HepG2 (cell line): ENCODE measurements around the gene KLF12. TPM values are rescaled to one million over a fixed set of nuclear protein-coding genes. Genes with fewer than 3 reads are reported as not detected.

ENCODE experiments used
- AGO2 ChIP-seq: fragments of 200-400 bp; formaldehyde crosslinking; optimal IDR thresholded peaks from 2 replicates; pipeline ENCODE3; 2017; ENCODE audit warnings: mild to moderate bottlenecking, low read depth, low read length, moderate library complexity
- CEBPG ChIP-seq: IDR thresholded peaks from 2 replicates; pipeline ENCODE4 v1.6.1; 2016
- DRAP1 ChIP-seq: IDR thresholded peaks from 2 replicates; pipeline ENCODE4 v1.6.1; 2016; ENCODE audit warnings: missing genetic modification reagents, missing compliant biosample characterization
- FOXM1 ChIP-seq: sonication (generic); formaldehyde crosslinking; IDR thresholded peaks from 2 replicates; pipeline ENCODE4 v1.5.0; 2020; ENCODE audit warnings: missing genetic modification reagents
- GFI1 ChIP-seq: sonication (generic); formaldehyde crosslinking; IDR thresholded peaks from 2 replicates; pipeline ENCODE4 v1.5.0; 2020; ENCODE audit warnings: missing genetic modification reagents, mild to moderate bottlenecking, borderline replicate concordance
- HIVEP1 ChIP-seq: sonication (generic); formaldehyde crosslinking; IDR thresholded peaks from 2 replicates; pipeline ENCODE4 v1.4.0; 2020; ENCODE audit warnings: mild to moderate bottlenecking, missing genetic modification reagents
- MIXL1 ChIP-seq: IDR thresholded peaks from 2 replicates; pipeline ENCODE4 v1.6.1; 2016
- POLR2A ChIP-seq, 2 experiments: IDR thresholded peaks; 2 replicates each; pipeline ENCODE4 v1.6.1; 2011; ENCODE audit warnings: low read depth in 2 of 2, low read length in 2 of 2, mild to moderate bottlenecking in 1 of 2, moderate library complexity in 1 of 2; ENCODE audit not compliant: insufficient read depth in 1 of 2
- RBFOX2 ChIP-seq: fragments of 200-400 bp; formaldehyde crosslinking; IDR thresholded peaks from 2 replicates; pipeline ENCODE4 v1.6.1; 2017; ENCODE audit warnings: low read depth, mild to moderate bottlenecking, low read length
- SYNCRIP ChIP-seq: fragments of 200-400 bp; formaldehyde crosslinking; IDR thresholded peaks from 2 replicates; pipeline ENCODE4 v1.6.1; 2018; ENCODE audit warnings: mild to moderate bottlenecking, low read depth, low read length; ENCODE audit not compliant: insufficient read depth
- TAF15 ChIP-seq: fragments of 200-400 bp; formaldehyde crosslinking; IDR thresholded peaks from one replicate; pipeline ENCODE4 v1.6.1; 2018; ENCODE audit warnings: mild to moderate bottlenecking, low read depth, low read length; ENCODE audit not compliant: poor library complexity, severe bottlenecking
- ZBTB26 ChIP-seq: IDR thresholded peaks from 2 replicates; pipeline ENCODE4 v1.6.1; 2016; ENCODE audit warnings: missing compliant biosample characterization, missing genetic modification reagents, borderline replicate concordance
- ZBTB3 ChIP-seq: sonication (generic); formaldehyde crosslinking; IDR thresholded peaks from 2 replicates; pipeline ENCODE4 v1.4.0; 2020; ENCODE audit warnings: low read depth, mild to moderate bottlenecking, moderate library complexity, missing genetic modification reagents, borderline replicate concordance
- ZNF282 ChIP-seq: fragments of 450-650 bp; IDR thresholded peaks from 2 replicates; pipeline ENCODE4 v1.6.1; 2018; ENCODE audit not compliant: partially characterized antibody
- ZNF407 ChIP-seq: sonication (generic); formaldehyde crosslinking; IDR thresholded peaks from one replicate; pipeline ENCODE4 v1.5.1; 2020; ENCODE audit warnings: mild to moderate bottlenecking, missing genetic modification reagents; ENCODE audit errors: not compliant biosample characterization
- ZNF710 ChIP-seq: sonication (generic); formaldehyde crosslinking; IDR thresholded peaks from 2 replicates; pipeline ENCODE4 v1.5.0; 2020; ENCODE audit warnings: mild to moderate bottlenecking, missing genetic modification reagents, borderline replicate concordance
- polyA plus RNA-seq, 8 experiments: library from polyadenylated mRNA; depleted of rRNA in 3 of 8; stranded (reverse) in 7 of 8; unstranded in 1 of 8; fragments of >200 nt; fragmentation: Illumina TruSeq in 4 of 8; extraction: Trizol in 4 of 8; gene quantifications; 2 replicates each; pipeline versions ENCODE4 v1.2.1 to v1.2.3, GENCODE V29; 2011 to 2016; ENCODE audit warnings: low read depth in 4 of 8, missing spikeins in 1 of 8, mixed read lengths in 1 of 8; ENCODE audit not compliant: insufficient read depth in 1 of 8
- total RNA-seq, 5 experiments: library from RNA; depleted of rRNA; stranded (reverse); fragments of >200 nt; fragmentation: Illumina TruSeq; extraction: Trizol; gene quantifications; 2 replicates each; pipeline ENCODE4 v1.2.3, GENCODE V29; 2016; ENCODE audit warnings: low read depth in 1 of 5

The KLF12 gene
- total and polyA plus RNA-seq, 2 of the 13 experiments (the other 11 are each of a cell fraction or from before 2014, with no cell fraction given): 0.66 to 1.5 TPM

- TF ChIP-seq ZNF282: no peak
- TF ChIP-seq ZBTB3: no peak
- TF ChIP-seq SYNCRIP: no peak
- TF ChIP-seq RBFOX2: no peak
- no peak for TF ChIP-seq FOXM1
- 0 out of 2 replicates have a peak, but pooled peaks have one; percentile 16 for TF ChIP-seq DRAP1 (CRISPR knock-in tag)
- TF ChIP-seq ZBTB26 (CRISPR knock-in tag): no peak
- no peak for TF ChIP-seq POLR2A (IDR thresholded peaks at IDR 0.05; ENCODE audit: insufficient read depth in 1 of 2, low read depth in 2 of 2, low read length in 2 of 2)
- TF ChIP-seq ZNF710 (CRISPR knock-in tag): peak; percentile 96
- TF ChIP-seq HIVEP1 (CRISPR knock-in tag): no peak
- no peak for TF ChIP-seq AGO2
- TF ChIP-seq TAF15: no peak
- peak; percentile 77; the same call in 1 of the 2 replicates for TF ChIP-seq MIXL1 (CRISPR knock-in tag)
- TF ChIP-seq GFI1 (CRISPR knock-in tag): peak; percentile 97
- TF ChIP-seq ZNF407: no peak
- TF ChIP-seq CEBPG (CRISPR knock-in tag): peak; percentile 62; the same call in 1 of the 2 replicates
These were observed 27.9 kb upstream of the KLF12 start (continued) for GRCh38 chr13:74162135-74162534.
